Right ventricle myocardium superior (tissue), 1 donor: Measurements from ENCODE around the gene ATP5MK. TPM values are rescaled to one million over a fixed set of nuclear protein-coding genes. Genes with fewer than 3 reads are reported as not detected.
"Not testable (repeated sequence)": the region's sequence is repeated elsewhere in the genome, so short reads cannot be mapped to it uniquely, and the experiment has no call there.

Experiments
- ATAC-seq: fragments of 200-7000 bp; cut with Tn5 transposase; one replicate; pipeline ENCODE4 v1.9.1; 2020; ENCODE audit warnings: mild to moderate bottlenecking; ENCODE audit not compliant: poor library complexity
- DNase-seq: peaks from one replicate; pipeline ENCODE4 v3.0.0-alpha.2; 2020
- intact Hi-C: fragments of 100-400 bp; cut with DNase I; formaldehyde crosslinking; loops from one replicate; pipeline ENCODE4 v1.11.2; 2022
- long read RNA-seq: library from polyadenylated mRNA; unstranded; transcript quantifications from one replicate; pipeline ENCODE4 v2.0.0, GENCODE V29; 2021
- total RNA-seq: library from RNA; stranded (reverse); fragmentation: NEBNext Ultra II Directional; extraction: Animal tissue kit (Norgen Biotek cat#: 25700); gene quantifications from one replicate; pipeline ENCODE4 v1.2.1, GENCODE V29; 2021
- donor health status: DM: no; HTN: yes; CAD: no; lungs with severe emphysema.

ATP5MK gene, protein sequence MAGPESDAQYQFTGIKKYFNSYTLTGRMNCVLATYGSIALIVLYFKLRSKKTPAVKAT
- 1,162 TPM for total RNA-seq
- long read RNA-seq, transcript ATP5MD-204 (5 exons, 626 nt): minor isoform, 25 of 313 reads
- long read RNA-seq, transcript ATP5MD-201 (4 exons, 364 nt): major isoform, 279 of 313 reads
- long read RNA-seq, partial matches to known transcripts: 2 of 313 reads
- long read RNA-seq, other reads (novel, unspliced or antisense): 2 of 313 reads

GRCh38 chr10:103396067-103396788, at the start of gene ATP5MK, which contains the start of gene PDCD11:
Gene ATP5MK (minus strand): TSS chr10:103396475. CDS start chr10:103392457, 4,018 bp downstream.
Gene PDCD11 (plus strand): TSS chr10:103396626. CDS start chr10:103398427, 1,801 bp downstream.
- DNase-seq (peak; percentile 99), ATAC-seq (peak; percentile 99)
- intact Hi-C loops: no loop called here

- ATAC-seq: no peak
- no peak for DNase-seq
- intact Hi-C loops: no loop called here
Observed at GRCh38 chr10:103445366-103445765, 49.1 kb upstream of the ATP5MK start.

DNA sequence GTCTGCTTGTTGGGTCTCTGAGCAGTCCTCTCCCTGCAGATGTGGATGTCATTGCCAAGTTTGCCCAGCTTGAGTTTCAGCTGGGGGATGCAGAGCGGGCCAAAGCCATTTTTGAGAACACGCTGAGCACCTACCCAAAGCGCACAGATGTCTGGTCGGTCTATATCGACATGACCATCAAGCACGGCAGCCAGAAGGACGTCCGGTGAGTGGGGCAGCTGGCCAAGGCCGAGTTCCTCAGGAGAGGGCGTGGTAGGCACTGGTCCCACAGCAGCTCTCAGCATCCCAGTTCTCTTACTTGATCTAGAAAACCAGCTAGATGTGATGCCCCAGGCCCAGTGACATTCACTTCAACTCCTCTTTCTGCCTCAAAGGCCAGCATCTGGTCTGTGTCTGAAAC, 48.2 kb upstream of the ATP5MK start:
- ATAC-seq: no peak
- no peak for DNase-seq
- intact Hi-C loops: no loop called here

DNA sequence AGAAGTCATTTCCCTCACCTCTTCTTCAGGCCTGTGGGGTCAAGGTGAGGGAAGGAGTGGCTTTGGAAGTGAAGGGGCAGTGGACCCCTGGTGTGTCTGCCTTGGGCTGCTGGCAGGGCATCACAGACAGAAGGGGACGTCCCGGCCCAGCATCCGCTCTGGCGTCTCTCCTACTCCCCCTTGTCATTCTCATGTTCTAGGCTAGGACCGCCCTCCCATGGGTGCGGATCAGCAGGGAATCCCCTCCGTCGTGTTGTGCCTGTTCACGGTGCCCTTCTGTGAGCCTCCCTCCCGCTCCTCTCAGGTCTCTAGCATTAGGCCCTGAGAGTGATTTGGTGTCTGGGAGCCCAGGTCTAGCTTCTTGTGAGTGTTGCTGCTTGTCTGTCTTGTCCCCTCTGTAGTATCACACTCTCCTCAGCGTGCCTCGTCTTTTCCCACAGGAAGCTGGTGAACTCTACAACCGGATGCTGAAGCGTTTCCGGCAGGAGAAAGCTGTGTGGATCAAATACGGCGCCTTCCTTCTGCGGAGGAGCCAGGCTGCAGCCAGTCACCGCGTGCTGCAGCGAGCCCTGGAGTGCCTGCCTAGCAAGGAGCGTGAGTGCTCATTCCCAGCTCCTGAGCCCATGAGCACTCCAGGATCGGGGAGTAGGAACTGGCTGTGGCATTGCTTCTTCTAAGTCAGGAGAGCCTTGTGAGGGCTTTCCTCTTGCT, 47.4 kb upstream of the ATP5MK start:
- intact Hi-C loops: no loop called here
- DNase-seq: no peak
- ATAC-seq: no peak

- intact Hi-C loops: no loop called here
- ATAC-seq (peak; percentile 25), DNase-seq (peak; percentile 73)
Observed at GRCh38 chr10:103442031-103442461, 45.8 kb upstream of the ATP5MK start.

- no peak for DNase-seq
- intact Hi-C loops: no loop called here
- no peak for ATAC-seq
Observed at GRCh38 chr10:103441611-103442010, 45.3 kb upstream of the ATP5MK start.

GRCh38 chr10:103441206-103441605, 44.9 kb upstream of the ATP5MK start:
- intact Hi-C loops: no loop called here
- no peak for ATAC-seq
- DNase-seq: no peak

- intact Hi-C loops: no loop called here
- ATAC-seq (no peak), DNase-seq (no peak)
Observed at GRCh38 chr10:103440416-103440815, 44.1 kb upstream of the ATP5MK start.

DNA sequence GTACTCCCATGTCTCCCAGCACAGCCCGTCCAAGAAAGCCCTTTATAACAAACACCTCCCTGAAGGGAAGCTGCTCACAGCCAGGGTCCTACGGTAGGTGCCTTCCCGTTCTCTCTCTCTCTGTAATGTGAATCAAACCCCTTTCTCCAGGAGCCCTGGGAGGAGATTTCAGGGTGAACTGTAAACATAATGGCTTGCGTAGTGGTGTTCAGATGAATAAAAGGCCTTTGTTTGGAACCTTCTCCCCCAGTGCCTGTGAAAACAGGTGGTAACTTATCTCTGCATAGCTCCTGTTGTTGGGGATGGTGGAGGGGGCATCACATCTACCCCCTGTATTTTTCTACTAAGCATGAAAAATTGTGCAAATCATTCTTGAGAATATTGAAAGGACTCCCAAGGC, 43.5 kb upstream of the ATP5MK start:
- DNase-seq (no peak), ATAC-seq (no peak)
- intact Hi-C loops: no loop called here

DNA sequence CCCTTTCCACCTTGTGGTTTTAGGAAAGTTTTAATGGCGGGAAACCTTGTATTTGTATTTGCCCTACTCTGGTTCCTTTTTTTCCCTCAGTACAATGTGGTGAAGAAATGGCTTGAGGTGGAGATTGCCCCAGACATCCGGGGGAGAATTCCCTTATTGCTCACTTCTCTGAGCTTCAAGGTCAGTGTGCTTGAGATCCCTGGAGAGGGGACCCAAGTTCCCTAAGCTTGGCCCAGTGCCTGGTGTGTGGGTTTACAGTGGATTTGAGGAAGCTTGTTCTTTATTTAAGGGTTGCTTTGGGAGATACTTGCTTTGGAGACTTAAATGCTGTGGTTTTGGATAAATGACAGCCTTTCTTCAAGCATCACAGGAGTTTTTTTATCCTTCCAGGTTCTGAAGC, 37.6 kb upstream of the ATP5MK start:
- intact Hi-C loops: no loop called here
- peak; percentile 39 for ATAC-seq
- peak; percentile 71 for DNase-seq

DNA sequence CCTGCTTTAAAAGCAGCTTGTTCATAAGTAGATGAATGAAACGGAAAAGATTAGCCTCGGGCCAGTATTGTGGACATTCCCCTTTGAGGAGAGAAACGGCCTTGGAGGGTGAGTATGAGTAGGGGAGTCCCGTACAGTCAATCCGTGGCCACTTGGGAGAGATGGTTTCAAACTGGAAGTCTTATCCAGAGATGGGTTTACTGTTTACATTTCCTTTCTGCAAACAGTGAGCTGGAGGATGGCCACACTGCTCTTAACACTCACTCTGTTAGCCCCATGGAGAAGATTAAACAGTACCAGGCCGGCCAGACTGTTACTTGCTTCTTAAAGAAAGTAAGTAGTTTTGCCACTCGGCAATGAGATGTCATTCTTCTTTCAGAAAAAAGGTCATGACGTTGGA, 35.6 kb upstream of the ATP5MK start:
- DNase-seq (no peak), ATAC-seq (no peak)
- intact Hi-C loops: no loop called here

GRCh38 chr10:103429647-103430046, 33.4 kb upstream of the ATP5MK start:
- ATAC-seq (no peak), DNase-seq (no peak)
- intact Hi-C loops: no loop called here

DNA sequence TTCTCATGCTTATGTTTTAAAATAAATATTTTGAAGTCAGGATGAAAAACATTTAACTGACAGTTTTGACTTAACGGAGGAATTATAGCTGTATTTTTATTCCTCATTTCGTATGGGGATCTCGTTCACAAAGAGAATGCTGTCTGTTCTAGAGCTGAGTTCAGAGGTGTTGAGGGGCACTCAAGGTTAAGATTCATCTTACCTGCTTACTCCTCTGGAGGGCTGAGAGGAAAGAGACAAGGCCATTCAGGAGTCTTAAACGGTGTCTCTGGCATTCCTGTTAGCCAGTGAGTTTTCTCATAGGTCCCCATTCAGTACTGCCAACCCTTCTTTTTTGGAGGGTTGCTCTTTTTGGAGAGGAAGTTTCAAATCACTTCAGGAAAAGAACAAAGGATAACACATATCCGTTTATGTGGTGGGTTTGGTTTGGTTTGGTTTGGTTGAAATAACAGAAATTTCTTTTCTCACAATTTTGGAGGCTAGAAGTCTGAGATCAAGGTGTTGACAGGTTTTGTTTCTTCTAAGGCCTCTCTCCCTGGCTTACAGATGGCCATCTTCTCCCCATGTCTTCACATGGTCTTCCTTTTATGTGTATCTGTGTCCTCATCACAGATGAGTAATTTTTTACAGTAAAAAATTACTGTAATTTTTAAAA, 32.8 kb upstream of the ATP5MK start:
- intact Hi-C loops: no loop called here
- ATAC-seq (no peak), DNase-seq (no peak)

DNA sequence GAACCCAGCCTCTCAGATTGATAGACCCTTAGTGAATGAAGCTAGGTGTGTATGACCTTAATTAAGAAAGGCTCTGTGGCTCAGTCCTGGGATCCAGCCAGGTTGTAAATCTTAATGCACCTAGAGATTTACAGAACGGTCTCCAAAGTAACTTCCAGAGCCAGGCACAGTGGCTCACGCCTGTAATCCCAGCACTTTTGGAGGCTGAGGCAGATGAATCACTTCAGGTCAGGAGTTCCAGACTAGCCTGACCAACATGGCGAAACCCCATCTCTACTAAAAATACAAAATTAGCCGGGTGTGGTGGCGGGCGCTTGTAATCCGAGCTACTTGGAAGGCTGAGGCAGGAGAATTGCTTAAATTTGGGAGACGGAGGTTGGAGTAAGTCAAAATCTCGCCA, 31.6 kb upstream of the ATP5MK start:
- intact Hi-C loops: no loop called here
- ATAC-seq (no peak), DNase-seq (no peak)

GRCh38 chr10:103423748-103424147, 27.5 kb upstream of the ATP5MK start:
- DNase-seq (no peak), ATAC-seq (no peak)
- intact Hi-C loops: no loop called here

GRCh38 chr10:103419101-103419500, 22.8 kb upstream of the ATP5MK start:
- ATAC-seq: no peak
- no peak for DNase-seq
- intact Hi-C loops: no loop called here

DNA sequence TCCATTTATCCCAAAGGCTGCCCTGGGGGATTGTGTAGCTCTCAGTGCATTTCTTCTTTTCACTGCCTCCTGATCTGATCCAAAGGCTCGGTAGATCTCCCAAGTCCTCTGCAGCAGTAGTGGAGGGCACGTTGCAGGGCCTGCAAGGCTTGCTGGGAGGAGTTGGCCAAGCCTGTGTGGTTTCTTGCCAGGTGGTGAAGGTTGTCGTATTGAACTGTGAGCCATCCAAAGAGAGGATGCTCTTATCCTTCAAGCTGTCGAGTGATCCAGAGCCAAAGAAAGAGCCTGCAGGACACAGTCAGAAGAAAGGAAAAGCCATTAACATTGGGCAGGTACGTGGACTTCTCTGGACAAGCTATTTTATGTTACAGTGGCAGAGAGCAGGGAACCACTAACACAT, 21.3 kb upstream of the ATP5MK start:
- intact Hi-C loops: loop anchor here (2.0 kb wide), 1 partner anchor 67 kb away; no protein-coding TSS in a partner anchor
- ATAC-seq (no peak), DNase-seq (no peak)

- not testable (repeated sequence) for DNase-seq, ATAC-seq
- intact Hi-C loops: loop anchor here (2.0 kb wide), 1 partner anchor 68 kb away; no protein-coding TSS in a partner anchor
Observed at GRCh38 chr10:103417148-103417469, 20.8 kb upstream of the ATP5MK start.
